HFF-Myc (cell line): ENCODE measurements around the gene TMOD1.

ENCODE experiments used
- DNase-seq: peaks from one replicate; pipeline ENCODE4 v3.0.0-alpha.2; 2011; ENCODE audit warnings: low read depth; ENCODE audit errors: extremely low read depth
- H3K4me3 ChIP-seq: replicated peaks from 2 replicates; pipeline ENCODE4 v1.5.1; 2011; ENCODE audit warnings: low read depth, mild to moderate bottlenecking, control low read depth, low read length
- TF ChIP-seq, protein P1 (sequence below): IDR thresholded peaks from 2 replicates; pipeline ENCODE4 v1.5.1; 2012; ENCODE audit warnings: mild to moderate bottlenecking, low read depth, low read length, control low read depth; ENCODE audit errors: missing control alignments

The TMOD1 gene

DNA sequence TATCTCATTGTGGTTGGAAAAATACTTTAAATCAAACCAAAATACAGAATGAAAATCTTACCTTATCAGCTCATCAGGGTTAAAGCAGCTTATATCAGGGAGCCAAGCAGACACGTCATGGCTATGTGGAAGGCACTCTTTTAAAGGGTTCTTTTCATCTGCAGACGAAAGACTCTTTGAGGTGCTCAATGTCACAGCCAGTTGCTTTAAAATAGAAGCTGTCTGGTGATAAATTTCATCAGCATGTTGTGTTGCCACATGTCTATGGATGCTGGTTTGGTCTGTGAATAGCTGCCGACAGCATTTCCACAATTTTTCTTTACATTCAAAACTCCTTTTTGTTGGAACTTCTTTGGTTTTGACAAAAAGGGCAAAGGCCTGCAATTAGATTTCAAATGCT is 124.2 kb downstream of the TMOD1 start:
- no peak overlapping the region for H3K4me3 ChIP-seq
- no peak for DNase-seq
- TF ChIP-seq, protein P1, sequence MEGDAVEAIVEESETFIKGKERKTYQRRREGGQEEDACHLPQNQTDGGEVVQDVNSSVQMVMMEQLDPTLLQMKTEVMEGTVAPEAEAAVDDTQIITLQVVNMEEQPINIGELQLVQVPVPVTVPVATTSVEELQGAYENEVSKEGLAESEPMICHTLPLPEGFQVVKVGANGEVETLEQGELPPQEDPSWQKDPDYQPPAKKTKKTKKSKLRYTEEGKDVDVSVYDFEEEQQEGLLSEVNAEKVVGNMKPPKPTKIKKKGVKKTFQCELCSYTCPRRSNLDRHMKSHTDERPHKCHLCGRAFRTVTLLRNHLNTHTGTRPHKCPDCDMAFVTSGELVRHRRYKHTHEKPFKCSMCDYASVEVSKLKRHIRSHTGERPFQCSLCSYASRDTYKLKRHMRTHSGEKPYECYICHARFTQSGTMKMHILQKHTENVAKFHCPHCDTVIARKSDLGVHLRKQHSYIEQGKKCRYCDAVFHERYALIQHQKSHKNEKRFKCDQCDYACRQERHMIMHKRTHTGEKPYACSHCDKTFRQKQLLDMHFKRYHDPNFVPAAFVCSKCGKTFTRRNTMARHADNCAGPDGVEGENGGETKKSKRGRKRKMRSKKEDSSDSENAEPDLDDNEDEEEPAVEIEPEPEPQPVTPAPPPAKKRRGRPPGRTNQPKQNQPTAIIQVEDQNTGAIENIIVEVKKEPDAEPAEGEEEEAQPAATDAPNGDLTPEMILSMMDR = no peak

DNA sequence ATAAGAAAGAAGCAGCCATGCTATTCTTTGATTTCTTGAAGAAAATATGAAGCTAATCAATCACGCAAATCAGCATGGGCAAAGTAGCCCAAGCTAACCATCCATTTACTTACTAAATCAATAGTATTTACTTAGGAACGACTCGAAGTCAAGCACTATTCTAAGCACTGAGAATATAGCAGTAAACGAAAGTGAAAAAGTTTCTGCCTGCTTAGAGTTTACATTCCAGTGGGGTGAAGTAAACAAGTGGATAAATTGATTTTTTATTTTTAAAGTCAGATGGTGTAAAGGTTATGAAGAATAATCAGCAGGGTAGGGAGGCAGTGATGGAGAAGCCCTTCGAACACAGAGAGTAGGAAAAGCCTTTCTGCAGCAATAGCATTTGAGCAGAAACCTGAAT is 126.2 kb downstream of the TMOD1 start:
- TF ChIP-seq, protein P1 = no peak
- DNase-seq = no peak
- H3K4me3 ChIP-seq = no peak overlapping the region

DNA sequence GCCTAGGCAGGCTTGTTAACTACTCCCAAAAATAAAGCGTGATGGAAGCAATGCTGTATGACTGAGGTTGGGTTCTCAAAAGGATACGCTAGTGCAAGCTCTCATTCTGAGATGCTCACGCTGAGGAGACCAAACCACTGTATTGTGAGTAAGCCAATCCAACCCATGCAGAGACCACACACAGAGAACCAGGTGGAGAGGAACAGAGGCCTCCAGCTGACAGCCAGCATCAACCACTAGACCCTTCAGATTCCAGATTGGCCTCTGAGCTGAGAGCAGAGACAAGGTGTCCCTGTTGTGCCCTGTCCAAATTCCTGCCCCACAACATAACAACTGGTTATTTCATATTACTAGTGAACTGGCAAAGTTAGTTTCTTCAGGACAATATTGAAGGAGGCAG is 127.2 kb downstream of the TMOD1 start:
- TF ChIP-seq, protein P1 = no peak
- no peak for DNase-seq
- no peak overlapping the region for H3K4me3 ChIP-seq

DNA sequence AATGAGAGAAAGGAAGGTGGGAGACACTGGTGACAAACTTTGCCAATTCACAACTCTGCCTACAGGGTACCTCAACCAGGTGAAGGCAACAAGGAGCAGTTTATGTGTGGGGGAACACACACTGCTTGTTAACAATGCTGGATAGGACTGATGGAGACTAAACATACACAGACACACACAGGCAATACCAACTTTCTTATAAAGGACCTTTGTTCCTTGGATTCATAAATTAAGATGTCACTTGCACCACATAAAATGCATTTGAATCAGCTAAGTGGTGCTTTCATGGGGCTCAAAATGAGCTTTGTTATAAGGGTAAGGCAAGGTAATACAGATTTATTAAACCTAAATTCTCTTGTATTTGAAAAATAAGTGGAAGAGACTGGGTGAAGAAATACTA is 127.7 kb downstream of the TMOD1 start:
- TF ChIP-seq, protein P1 = no peak
- no peak for DNase-seq
- no peak overlapping the region for H3K4me3 ChIP-seq

DNA sequence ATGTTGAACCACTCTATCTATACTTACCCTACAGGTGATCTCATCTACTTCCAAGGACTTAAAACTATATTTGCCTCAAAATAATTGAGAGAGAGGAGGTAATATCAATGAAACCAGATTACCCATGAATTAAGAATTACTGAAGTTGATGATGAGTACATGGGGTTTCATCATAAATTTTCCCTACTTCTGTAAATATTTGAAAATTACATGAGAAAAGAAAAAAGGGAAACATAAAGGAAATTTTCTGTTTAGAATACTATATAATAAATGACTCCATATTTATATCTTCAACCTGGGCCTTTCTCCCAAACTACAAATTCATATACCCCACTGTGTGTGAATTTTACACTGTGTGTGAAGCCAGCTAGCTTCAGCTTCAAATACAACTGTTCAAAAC is 129.1 kb downstream of the TMOD1 start:
- no peak for DNase-seq
- TF ChIP-seq, protein P1 = no peak
- no peak overlapping the region for H3K4me3 ChIP-seq

DNA sequence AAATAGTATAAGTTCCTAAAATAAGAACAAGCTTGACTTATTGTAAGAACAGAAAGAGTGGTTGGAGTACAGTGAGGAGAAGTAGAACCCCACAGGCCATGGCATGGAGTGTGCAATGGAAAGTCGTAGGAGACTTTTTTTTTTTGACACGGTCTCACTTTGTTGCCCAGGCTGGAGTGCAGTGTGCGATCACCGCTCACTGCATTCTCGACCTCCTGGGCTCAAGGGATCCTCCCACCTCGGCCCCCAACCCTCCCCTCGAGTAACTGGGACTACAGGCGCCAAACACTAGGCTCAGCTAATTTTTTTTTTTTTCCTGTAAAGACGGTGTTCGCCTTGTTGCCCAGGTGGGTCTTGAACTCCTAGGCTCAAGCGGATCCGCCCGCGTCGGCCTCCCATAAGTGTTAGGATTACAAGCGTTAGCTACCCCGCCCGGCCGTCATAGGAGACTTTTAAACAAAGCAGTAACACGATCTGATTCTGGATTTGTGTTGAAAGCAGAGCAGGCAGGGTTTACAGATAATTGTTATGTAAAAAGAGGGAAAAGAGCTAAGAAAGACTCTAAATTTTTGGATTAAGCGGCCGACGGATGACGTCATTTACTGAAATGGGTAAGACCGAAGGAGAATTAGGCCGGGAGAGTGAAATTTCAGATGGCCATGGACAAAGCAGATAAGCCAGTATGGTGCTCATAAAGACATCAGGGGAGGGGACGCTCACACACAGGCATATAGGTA is 130.9 kb downstream of the TMOD1 start:
- DNase-seq = peak; percentile 56
- H3K4me3 ChIP-seq = peak overlapping the region; percentile 91
- TF ChIP-seq, protein P1 = no peak
